ENCODE measurements around the gene NHEJ1.

Gene NHEJ1

GRCh38 chr2:219056896-219057708, 103.5 kb downstream of the NHEJ1 start:
- no peak for DNase-seq

- no peak for DNase-seq
These were observed 104.3 kb downstream of the NHEJ1 start for GRCh38 chr2:219056176-219056895.

- DNase-seq, result no peak
These were observed 105.4 kb downstream of the NHEJ1 start for GRCh38 chr2:219054956-219055903.

GRCh38 chr2:219049282-219049681, 111.3 kb downstream of the NHEJ1 start:
- no peak for DNase-seq

GRCh38 chr2:219045937-219046550, 114.6 kb downstream of the NHEJ1 start:
- peak in 1 of 2 experiments; percentile 17 for DNase-seq

- no peak for DNase-seq
These were observed 117.9 kb downstream of the NHEJ1 start for GRCh38 chr2:219042750-219043149.

- no peak for DNase-seq
These were observed 118.5 kb downstream of the NHEJ1 start for GRCh38 chr2:219042157-219042556.

GRCh38 chr2:219041252-219041651, 119.4 kb downstream of the NHEJ1 start, which contains the start of gene CFAP65:
TSS of gene CFAP65 (minus strand) at chr2:219041516. CDS start at chr2:219039048, 2,468 bp downstream.
- no peak for DNase-seq

GRCh38 chr2:219038600-219038999, 122.0 kb downstream of the NHEJ1 start:
- no peak for DNase-seq

- no peak for DNase-seq
These were observed 122.7 kb downstream of the NHEJ1 start for GRCh38 chr2:219037783-219038499.

- DNase-seq, result no peak
These were observed 124.7 kb downstream of the NHEJ1 start for GRCh38 chr2:219035942-219036341.

- DNase-seq, result no peak
These were observed 125.8 kb downstream of the NHEJ1 start for GRCh38 chr2:219034823-219035222.

GRCh38 chr2:219032051-219032745, 128.4 kb downstream of the NHEJ1 start:
- DNase-seq, result no peak

- DNase-seq, result no peak
These were observed 129.4 kb downstream of the NHEJ1 start for GRCh38 chr2:219031005-219031738.

GRCh38 chr2:219030177-219030940, 130.3 kb downstream of the NHEJ1 start:
- no peak for DNase-seq

GRCh38 chr2:219029829-219030165, 130.8 kb downstream of the NHEJ1 start:
- DNase-seq, result peak; percentile 37 to 39

- DNase-seq, result no peak
These were observed 131.4 kb downstream of the NHEJ1 start for GRCh38 chr2:219028996-219029828.

- no peak for DNase-seq
These were observed 132.5 kb downstream of the NHEJ1 start for GRCh38 chr2:219028141-219028540.
